ENCODE results near the gene RANBP9.

- TF ChIP-seq CTCF (conservative IDR thresholded peaks at IDR 0.05) = no peak
- no peak for TF ChIP-seq EZH2 (IDR thresholded peaks at IDR 0.05; ENCODE audit: low read depth)
Measured at GRCh38 chr6:13577926-13578325, 133.7 kb downstream of the RANBP9 start.
